AG08395 (cell line): Measurements from ENCODE around the gene TMPRSS3.
"Not testable (repeated sequence)": the region's sequence is repeated elsewhere in the genome, so short reads cannot be mapped to it uniquely, and the experiment has no call there.

Experiments
- DNase-seq: peaks from one replicate; pipeline ENCODE4 v3.0.0; 2012; ENCODE audit warnings: mixed read lengths, low spot score

Gene TMPRSS3

DNA sequence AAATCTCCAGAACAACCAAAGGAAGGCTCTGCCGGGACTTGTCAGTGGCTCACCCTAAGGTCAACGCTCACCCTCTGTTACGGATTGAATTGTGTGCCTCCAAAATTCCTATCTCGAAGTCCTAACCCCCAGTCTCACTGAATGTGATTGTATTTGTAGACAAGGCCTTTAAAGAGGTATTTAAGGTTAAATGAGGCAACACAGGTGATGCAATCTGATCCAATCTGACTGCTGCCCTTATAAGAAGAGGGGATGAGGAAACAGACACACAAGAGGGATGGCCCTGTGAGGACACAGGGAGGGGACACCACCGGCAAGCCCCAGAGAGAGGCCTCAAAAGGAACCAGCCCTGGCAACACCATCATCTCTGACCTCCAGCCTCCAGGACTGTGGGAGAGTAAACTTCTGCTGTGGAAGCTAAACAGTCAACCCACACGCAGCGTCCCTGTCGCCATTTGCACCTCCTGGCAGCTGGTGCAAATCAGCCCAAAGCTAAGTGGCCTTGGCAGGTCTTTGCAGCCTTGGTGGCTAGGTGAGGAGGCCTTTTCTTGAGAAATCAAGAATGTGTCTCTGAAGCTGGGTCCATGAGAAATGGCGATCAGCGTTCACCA, 32.1 kb upstream of the TMPRSS3 start:
- no peak for DNase-seq

DNA sequence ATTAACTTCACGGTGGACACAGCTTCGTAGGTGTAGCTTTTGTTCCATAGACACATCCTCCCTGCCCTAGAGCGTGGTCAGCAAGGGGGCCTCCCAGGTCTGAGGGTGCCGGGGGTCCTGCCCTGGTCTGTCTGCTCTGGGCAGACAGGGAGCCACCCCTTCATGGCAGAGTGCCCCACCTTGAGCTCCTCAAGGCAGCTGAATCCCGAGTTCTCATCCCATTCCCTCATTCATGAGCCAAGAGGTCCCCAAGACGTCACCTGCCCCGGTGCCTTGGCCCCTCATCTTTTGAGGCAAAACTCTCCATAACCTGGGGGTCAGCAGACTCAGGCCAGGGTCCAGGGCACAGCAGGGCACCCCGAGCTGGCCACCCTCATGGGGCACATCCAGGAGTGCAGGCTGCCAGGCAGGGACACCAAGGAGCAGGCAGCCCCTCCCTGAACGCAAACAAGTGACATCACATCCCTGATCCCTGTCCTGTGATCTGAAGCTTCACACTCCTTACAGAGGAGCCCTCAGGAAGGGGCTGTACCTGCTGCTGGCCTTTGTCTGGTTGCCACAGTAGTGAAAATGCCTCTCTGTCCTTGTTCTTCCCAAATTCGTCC, 31.1 kb upstream of the TMPRSS3 start:
- no peak for DNase-seq

DNA sequence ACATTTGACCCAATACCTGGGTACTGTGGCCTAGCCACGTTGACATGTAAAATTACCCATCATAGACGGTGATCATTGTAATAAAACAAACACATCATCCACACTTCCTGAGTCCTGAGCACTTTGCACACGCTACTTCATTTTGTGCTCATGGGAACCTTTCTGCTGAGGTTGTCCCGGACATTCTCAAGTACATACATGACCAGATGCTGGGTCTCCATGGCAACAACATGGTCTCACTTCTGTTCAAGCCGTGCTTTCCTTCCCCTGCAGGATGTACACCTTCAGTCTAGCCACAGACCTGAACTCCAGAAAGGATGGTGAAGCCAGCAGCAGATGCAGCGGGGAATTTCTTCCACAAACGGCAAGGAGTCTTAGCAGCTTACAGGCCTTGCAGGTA, 30.6 kb upstream of the TMPRSS3 start:
- DNase-seq, result no peak

DNA sequence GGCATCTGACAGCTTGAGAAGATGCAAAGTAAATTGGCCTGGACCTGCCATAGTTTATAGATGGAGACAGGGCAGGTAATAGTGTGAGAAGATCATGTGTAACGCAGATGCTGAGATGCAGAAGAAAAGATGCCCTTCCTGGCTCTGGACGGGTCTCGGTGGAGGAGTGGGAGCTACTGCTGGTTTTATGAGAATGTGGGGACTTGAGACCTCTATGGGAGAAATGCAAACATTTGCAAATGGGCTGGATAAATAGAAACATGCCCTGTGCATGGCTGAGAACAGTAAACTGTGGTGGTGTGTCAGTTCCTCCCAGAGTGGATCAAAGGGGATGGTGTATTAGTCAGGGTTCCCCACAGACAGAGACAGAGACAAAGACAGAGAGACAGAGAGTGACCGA, 29.7 kb upstream of the TMPRSS3 start:
- no peak for DNase-seq

DNA sequence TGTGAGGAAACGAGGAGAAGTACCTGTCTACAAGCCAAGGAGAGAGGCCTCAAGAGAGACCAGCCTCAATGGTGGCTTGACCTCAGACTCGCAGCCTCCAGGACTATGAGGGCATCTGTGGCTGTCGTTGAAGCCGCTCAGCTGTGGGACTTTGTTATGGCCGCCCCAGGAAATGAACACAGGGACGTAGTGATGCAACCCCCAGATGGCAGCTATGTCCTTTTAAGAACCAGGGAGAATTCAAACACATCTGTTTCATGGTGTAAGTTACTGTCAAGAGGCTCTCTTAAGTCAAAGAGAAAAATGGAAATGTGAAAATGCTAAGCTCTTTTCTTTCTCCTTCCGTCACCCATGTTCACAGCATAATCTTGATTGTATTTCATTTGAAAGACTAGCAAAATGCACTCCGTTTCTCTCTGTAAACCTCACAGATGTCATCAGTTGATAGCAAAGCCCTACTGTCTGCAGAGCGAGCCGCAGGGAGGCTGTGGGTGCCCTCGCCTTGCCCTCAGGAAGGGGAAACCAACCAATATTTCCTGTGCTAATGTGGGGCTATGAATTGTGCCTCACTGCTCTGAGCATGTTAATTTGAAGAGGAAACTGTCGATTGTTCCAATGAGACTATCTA, 29.2 kb upstream of the TMPRSS3 start:
- no peak for DNase-seq

DNA sequence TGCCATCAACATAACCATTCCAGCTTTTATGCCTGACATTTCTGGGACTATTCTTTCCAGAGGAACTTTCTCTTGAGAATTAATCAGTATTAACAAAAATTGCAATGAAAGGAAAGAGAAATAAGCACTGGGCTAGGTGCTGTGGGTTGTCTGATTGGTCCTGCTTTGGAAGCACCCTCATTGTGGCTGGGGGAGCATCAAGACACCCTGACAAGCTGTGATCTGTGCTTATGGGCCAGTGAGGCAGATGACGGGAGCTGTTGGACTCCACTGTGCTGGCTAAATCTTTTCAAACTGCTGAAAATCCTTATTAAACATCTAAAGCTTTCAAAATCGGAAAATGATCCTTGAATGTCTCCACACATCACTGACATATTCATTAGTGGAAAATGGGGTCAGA, 27.8 kb upstream of the TMPRSS3 start:
- no peak for DNase-seq

DNA sequence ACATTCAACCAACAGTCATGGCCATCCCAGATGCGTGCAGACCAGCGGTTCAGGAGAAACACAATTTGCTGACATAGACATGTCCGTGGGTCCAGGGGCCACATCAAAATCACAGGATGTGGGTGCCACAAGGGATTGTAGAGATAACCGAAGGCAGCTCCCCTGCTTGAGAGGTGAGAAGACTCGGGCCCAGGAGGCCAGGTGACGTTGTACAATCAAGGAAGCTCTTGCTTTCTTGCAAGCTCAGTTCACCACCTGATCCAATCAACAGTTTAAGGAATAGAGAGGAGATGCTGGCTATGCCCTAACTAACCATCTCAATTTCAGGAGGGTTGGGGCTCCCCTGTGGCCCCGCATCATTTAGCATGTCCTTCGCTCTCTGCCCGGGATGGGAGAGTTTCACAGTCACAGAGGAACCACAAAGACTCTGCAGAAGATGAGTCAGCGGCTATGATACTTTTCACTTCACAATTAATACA, 27.4 kb upstream of the TMPRSS3 start:
- DNase-seq, result no peak

DNA sequence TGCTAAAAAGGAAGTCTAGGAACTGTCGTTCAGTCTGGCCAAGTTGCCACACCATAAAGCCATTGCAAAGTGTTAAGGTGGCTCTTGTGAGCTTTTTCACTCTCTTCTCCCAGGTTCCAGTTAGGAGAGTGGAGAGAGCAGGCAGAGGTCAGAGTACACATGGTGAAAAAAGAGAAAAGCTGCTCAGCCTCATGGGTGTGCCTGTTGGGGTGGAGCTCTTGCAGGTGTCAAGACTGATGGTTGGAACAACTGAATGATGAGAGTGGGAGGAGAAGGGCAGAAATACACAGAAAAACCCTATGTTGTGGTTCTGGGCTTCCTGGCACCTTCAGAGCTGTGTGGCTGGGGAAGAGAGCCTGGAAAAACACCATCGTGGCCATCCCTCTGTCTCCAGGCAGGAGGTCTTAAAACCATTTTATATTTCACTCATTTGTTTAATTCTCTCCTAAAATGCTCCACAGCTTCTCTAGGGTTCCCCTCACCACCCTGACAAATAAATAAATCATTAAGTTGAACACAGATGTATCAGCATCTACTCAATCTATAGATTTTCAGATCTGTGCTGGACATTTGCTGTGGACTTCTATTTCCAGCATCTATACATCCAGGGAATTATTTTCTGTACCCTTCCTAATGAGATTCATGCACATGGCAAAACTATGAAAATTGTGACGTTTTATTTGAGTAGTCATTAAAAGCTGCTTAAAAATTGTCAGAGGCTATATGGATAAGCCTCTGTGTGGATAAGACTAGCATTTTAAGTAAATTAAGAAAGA, 25.4 kb upstream of the TMPRSS3 start:
- no peak for DNase-seq

DNA sequence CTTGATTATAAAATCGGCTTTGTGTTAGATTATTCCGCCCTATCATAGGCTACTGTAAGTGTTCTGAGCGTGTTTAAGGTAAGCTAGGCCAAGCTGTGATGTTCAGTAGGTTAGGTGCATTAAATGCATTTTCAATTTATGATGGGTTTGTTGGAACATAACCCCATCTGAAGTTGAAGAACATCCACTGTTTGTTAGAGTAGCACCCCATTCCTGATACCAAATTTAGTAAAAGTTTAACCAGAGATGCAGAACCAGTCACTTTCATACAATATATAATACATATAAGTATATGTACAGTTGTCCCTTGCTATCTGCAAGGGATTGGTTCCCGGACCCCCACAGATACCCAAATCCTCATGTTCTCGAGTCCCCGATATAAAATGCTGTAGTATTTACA, 24.0 kb upstream of the TMPRSS3 start:
- DNase-seq, result no peak

DNA sequence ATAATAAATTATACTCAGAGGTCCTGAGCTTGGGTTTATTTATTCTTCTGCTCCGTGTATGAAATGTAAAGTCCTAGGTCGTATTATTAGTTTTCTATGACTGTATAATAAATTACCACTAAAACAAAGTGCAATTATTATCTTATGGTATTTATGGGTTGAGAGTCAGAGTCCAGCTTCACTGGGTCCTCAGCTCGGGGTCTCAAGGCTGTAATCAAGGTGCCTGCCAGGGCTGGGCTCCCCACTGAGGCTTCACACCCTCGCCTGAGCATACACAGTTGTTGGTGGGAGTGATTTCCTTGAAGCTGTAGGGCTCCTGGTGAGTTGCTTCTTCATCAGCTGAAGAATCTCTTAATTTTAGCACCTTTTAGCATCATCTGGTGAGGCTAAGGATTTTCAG, 23.0 kb upstream of the TMPRSS3 start:
- DNase-seq, result no peak

DNA sequence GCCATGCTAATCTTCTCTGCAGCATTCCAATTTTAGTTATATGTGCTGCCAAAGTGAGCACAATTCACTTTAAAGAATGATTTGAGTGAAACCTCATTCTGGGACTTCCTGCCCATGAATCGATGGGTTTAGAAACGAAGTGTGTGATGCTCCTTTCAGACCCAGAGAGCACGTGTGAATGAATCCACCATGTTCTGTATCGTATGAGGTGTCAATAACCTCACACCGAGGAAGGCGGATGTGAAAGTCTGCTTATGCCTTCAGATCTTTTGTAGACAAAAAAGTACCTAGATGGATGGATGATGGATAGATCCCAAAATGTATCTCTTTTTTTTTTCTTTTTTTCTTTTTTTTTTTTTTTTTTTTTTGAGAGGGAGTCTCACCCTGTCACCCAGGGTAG, 21.7 kb upstream of the TMPRSS3 start:
- DNase-seq, result no peak

DNA sequence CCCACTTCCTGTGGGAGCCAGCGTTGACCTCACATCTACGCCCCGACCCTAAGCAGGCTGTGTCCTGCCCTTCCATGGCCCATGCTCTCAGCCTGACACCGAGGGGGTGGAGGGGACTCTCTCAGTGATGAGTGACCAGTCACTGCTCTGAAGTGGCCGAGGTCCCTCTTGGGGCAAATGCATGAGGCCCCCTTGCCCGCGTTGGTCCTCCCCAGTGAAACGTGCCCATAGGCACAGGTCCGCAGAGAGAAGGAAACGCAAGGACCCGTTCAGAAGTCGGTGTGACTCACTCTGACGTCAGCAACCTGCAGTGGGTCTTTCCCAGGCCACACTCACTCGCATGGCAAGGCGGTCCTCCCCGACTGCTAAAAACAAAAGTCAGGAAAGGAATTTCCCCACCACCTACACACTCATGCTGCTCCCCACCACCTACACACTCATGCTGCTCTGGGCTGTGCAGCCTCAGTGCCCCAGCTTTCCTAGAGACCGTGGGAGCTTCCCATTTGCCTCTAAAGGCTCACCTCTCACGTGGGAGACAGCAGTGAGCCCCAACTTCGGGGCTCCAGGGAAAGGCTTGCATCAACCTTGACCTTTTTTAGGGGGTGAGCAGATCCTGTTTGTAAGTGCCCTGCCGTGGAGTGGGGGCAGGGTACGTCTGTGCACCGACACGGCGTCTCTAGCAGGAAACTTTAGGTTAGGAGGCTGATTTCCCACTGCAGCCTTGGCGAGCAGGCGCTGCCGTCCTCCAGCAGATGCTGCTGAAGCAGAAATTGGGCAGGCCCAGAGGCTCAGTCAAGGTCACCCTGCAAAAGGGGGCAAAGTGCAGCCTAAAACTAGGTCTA, 19.3 kb upstream of the TMPRSS3 start:
- DNase-seq, result no peak

DNA sequence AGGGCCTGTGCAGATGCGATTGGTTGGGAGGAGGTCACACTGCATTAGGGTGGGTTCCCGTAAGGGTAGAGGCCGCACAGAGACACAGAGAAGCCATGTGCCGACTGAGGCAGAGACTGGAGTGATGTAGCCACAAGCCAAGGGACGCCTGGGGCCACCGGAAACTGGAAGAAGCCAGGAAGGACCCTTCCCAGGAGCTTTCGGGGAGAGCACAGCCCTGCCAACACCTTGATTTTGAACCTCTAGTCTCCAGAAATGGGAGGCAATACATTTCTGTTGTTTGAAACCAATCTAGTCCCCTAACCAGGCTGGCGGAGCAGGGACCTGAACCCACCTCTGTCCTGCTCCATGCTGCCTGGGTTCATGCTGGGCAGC, 18.7 kb upstream of the TMPRSS3 start:
- DNase-seq, result no peak

DNA sequence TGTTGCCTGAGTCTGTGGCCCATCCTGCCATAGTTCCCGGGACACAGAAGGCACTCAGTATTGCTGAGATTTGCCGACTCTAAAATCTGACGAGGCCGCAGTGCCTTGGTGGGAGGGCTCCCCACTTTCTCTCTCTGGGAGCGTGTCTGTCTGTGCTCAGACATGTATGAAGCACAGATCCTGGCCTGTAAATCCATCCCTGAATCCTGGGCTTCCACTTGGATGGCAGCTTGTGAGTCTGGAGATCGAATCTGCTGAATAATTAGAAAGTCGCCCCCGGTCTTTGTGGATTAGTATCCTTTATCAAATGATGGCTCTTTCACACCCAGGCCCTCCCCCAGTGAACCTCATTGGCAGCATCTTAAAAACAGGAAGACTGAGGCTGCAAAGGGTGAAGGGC, 18.2 kb upstream of the TMPRSS3 start:
- DNase-seq, result no peak

DNA sequence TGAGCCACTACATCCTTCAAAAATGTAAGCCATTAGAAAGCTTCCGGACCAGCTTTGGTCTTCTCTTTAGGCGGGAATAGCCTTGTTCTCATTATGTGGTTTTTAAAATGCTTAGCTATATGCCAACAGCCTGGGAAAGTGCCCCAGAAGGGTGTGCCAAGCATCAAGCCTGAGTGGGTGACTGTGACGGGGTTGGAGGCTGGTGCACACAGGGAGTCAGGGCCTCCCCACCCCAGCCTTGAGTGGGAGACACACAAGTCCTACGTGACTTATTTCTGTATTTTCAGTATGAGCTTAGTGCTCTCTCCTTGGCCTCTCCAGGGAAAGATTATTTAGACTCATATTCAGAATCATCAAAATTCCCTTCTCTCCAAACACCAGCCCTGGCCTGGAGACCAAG, 17.6 kb upstream of the TMPRSS3 start:
- no peak for DNase-seq

DNA sequence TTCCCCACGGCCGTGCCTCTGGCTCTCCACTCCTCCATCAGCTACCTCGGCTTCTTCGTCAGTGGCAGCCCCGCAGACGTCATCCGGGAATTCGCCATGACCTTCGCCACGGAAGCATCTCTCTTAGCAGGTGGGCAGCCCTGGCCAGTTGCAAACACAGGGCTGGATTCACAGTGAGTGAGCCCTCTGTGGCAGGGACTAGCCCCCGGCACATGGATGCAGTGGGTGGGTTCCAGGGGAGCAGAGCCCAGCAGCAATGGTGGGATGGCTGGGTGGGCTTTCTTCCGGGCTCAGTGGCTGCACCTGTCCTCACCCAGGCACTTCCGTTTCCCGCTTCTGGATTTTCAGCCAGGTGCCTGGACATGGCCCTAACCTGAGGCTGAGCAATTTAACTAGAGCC, 17.2 kb upstream of the TMPRSS3 start:
- DNase-seq, result no peak

DNA sequence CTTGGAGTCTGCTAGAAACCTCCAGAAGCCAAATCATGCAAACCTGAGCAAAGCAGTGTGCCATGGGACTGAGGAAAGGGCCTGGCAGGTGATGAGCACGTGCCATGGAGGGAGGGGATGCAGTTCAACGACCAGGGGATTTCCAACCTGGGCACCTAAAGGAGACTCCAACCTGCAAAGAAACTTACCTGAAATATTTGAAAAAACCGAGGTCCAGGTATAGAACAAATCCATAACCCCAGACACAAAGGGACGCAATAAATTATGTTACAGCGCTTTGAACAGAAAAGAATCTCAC, 16.7 kb upstream of the TMPRSS3 start:
- no peak for DNase-seq

DNA sequence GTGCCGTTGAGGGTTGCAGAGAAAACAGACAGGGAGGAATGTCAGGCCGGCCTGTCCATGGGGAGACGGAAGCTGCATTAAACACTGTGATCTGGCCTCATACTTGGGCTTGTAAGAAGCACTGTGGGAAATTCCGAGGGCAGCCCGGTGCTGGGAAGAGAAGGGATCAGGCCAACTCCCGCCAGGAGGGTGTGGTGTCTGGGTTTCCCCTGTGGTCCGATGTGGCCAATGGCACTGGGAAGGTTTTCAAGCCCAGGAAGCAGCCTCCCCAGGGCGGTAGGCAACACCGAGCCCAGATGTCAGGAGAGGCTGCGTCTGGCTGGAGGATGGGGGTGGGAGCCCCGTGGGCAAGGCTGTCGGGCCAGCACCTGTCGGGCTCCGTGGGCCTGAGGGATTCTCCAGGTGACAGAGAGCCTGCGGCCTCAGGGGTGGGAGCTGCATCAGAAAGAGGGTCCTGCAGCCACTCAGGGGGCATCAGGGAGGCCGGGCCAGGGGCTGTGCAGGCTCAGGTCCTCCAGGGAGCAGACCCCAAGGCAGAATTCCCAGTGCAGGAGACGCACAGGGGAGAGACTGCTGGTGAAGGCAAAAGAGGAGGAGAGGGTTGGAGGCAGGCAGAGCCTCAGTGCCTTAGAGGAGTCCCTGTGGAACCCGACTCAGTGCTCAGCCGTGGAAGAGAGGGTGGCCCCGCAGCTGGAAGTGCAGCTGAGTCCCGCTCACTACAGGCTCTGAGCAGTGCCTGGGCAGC, 16.2 kb upstream of the TMPRSS3 start:
- no peak for DNase-seq

DNA sequence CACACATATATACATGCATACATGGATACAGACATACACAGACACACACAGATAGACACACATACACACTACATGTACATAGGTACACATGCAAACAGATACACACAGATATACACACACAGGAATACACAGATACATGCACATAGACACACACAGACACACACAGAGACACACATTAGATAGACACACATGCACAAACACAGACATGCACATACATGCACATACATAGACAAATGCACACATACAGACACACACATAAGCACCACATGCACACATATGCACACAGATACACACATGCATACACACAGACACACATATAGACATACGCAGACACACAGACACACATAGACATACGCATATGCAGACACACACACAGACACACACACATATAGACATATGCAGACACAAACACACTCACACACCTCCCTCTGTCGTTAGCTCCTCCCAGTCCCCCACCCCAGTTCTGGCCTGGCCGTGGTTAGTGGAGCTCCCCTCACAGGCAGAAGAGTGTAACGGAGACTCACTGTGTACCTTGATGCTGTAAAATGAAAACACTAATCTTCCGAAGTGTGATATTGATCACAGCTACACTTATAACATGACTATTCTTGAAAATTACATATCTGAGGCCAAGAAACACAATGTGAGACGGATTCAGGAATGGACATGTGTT, 15.5 kb upstream of the TMPRSS3 start:
- no peak for DNase-seq

DNA sequence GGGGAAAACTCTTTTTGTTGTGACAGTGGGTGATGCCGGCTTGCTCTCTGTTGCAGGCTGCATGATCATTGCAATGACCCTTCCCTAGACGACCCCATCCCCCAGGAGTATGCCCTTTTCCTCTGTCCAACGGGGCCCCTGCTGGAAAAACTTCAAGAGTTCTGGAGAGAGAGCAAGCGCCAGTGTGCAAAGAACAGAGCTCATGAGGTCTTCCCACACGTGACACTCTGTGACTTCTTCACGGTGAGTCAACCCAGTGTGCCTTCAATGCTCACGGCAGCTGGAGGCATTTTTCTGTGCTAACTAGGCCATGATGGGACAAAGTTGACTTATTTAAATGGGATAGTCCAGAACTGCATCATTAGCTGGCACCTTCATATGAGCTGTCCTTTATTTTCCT, 13.5 kb upstream of the TMPRSS3 start:
- no peak for DNase-seq

DNA sequence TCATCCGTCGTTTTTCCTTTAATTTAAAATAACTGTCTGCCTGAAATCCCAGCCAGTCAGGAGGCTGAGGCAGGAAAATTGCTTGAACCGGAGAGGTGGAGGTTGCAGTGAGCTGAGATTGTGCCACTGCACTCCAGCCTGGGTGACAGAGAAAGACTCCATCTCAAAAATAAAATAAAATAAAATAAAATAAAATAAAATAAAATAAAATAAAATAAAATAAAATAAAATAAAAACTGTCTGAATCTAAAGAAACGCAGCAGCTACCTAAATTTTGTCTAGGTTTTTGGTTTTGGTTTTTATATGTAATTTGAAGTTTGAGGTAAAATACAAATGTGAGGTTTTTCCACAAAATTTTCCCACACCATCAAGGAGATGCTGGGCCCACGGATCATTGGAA, 12.9 kb upstream of the TMPRSS3 start:
- DNase-seq, result not testable (repeated sequence)
